Left cardiac atrium (tissue), 4 donors: ENCODE data around the gene KIZ. TPM values are rescaled to one million over a fixed set of nuclear protein-coding genes. Genes with fewer than 3 reads are reported as not detected.

Experiments used
- ATAC-seq, 2 donors: fragments of 200-7000 bp; cut with Tn5 transposase; one replicate each; pipeline ENCODE4 v1.9.1; 2020; ENCODE audit warnings: mild to moderate bottlenecking in 2 of 2, moderate library complexity in 2 of 2
- DNase-seq: peaks from one replicate; pipeline ENCODE4 v3.0.0-alpha.2; 2020
- intact Hi-C, 2 donors: fragments of 100-400 bp; cut with DNase I; formaldehyde crosslinking; loops; one replicate each; pipeline versions ENCODE4 v1.14.1 to v1.15.1; 2022 to 2023
- long read RNA-seq: library from polyadenylated mRNA; unstranded; transcript quantifications from one replicate; pipeline ENCODE4 v2.0.0, GENCODE V29; 2021
- total RNA-seq, 2 donors: library from RNA; stranded (reverse); fragmentation: NEBNext Ultra II Directional; extraction: Animal tissue kit (Norgen Biotek cat#: 25700); gene quantifications; one replicate each; pipeline ENCODE4 v1.2.1, GENCODE V29; 2021
- donor health status: DM: no; HTN: yes; CAD: no.
- donor health status: DM: no; HTN: yes; CAD: no; lungs with severe emphysema.
- donor health status: DM: yes; HTN: yes; CAD: no.
- donor health status: Dilated cardiomyopathy.

Gene KIZ
- total RNA-seq, result 10 to 100 TPM; 15.1 to 25.4 TPM
- long read RNA-seq, transcript KIZ-210 (13 exons, 2,130 nt), result major isoform, 18 of 24 reads
- long read RNA-seq, partial matches to known transcripts, result 3 of 24 reads
- long read RNA-seq, other reads (novel, unspliced or antisense), result 3 of 24 reads

- ATAC-seq, result peak; percentile 99 to 100
- DNase-seq, result peak; percentile 97
- intact Hi-C loops, result loop anchor here in 1 of 2 donors (10.0 kb wide), 1 partner anchor 261 kb away; no protein-coding TSS in a partner anchor
These were observed at the start of gene KIZ for GRCh38 chr20:21125849-21126580. Gene KIZ (plus strand): TSS chr20:21126082. CDS start chr20:21126116, 34 bp downstream.

- intact Hi-C loops, result no loop called here
- DNase-seq (no peak), ATAC-seq (no peak)
These were observed 48.0 kb upstream of the KIZ start for GRCh38 chr20:21077809-21078345.

DNA sequence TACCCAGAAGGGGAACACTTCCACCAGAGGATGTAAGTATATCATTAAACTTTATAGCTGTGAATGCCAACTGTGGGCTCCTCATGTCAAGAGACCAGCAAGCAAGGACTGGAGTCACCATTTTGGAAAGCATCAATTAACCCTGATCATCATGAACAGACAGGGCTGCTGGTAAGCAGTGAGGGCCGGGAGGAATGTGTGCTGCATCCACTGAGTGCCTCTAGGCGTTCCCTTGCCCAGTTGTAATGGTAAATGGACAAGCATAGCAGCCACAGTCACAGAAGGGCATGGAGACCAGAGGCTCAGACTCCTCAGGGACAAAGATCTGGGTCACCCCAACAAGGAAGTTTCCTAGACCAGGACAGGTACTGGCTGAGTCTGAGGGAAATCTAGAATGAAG, 43.3 kb upstream of the KIZ start:
- no peak for DNase-seq
- ATAC-seq, result no peak
- intact Hi-C loops, result loop anchor here in 1 of 2 donors (10.0 kb wide), 1 partner anchor 62 kb away; no protein-coding TSS in a partner anchor

DNA sequence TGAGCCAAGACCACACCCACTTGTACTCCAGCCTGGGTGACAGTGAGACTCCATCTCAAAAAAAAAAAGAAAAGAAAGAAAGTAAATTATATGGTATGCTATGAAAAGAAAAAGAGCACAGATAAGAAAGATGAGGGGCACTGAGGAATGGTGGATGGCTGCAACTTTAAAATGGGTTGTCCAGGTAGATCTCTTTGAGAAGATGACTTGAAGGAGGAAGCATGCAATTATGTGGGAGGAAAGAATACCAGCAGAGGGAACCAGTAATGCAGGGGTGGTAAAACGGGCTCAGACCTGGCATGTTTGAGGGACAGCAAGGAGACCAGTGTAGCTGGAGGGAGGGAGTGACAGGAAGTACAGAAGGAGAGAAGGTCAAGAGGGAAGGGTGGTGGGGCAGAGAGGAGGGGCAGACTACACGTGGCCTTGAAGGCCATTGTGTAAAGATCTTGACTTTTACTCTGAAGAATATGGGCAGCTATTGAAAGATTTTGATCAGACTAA, 42.0 kb upstream of the KIZ start:
- intact Hi-C loops, result loop anchor here in 1 of 2 donors (10.0 kb wide), 1 partner anchor 61 kb away; no protein-coding TSS in a partner anchor
- DNase-seq (no peak), ATAC-seq (no peak)

DNA sequence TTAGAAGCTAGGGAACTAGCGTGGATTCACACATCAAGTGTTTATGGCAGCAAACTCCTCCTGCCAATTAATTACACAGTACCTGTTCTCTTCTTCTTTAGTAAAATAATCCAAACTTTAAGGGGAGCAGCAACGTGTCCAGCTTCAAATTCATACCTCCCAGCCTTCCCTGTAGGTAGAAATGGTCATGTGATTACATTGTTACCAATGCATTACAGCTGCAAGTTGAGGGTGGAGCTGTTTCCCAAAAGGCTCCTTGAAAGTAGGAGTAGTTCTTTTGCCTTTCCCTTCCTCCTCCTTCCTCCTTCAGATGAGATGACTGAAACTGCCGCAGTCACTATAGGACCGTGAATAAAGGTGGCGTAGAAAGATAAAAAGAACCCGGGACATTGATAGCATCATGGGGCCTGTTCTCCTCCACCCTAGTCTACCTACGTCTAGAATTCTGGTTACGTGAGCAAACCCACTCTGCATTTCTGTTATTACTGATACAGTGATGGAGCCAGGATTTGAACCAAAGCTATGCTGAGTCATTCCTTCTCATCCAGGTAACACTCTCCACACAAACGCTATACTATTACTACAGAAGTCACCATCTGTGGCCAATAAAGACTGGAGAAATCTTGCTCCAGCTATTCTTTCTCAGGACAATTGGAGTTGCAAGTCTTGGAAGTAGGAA, 37.9 kb upstream of the KIZ start:
- ATAC-seq (no peak), DNase-seq (no peak)
- intact Hi-C loops, result loop anchor here in 1 of 2 donors (10.0 kb wide), 1 partner anchor 57 kb away; no protein-coding TSS in a partner anchor

DNA sequence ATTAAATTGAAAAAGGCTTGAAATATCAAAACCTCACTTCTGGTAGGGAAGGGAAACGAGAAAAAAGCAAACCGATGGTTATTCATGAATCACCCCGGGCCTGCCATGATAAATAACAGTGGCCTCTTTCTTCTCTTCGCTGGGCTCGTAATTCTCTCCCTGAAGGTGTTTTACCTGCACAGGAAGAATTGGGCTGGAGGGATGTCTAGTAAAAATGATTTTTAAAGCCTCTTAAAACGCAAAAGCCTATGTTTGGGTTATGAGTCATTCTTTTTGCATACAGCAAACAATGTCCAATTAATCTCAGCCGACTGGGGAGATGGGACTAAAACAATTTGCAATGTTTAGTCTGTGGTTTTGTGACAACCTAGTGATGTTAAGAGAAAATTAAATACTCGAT, 36.5 kb upstream of the KIZ start:
- DNase-seq, result no peak
- ATAC-seq, result no peak
- intact Hi-C loops, result loop anchor here in 1 of 2 donors (10.0 kb wide), 1 partner anchor 55 kb away; no protein-coding TSS in a partner anchor

DNA sequence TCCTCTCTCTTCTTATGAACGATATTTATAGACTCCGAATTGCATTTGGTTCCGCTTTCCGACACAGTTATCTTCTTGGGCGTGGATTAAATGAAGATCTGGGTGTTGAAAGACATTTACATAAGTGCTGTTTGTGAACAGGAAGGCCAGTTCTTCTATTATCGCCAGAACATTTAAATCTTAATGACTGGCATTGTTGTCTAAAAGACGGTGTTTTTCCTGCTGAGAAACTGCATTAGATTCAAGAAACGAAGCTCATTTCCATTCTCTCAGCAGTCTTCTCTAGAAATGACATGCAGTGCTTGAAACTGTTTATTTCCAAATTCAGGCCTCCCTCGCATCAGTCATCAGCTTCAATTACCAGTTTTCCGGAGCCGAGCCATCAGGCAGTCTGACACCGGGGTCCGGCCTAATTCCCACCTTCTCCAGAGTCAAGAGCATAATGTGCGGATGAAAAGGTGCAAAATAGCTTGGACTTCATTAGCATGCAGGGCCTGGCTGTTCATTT, 35.7 kb upstream of the KIZ start:
- no peak for DNase-seq
- intact Hi-C loops, result no loop called here
- no peak for ATAC-seq

DNA sequence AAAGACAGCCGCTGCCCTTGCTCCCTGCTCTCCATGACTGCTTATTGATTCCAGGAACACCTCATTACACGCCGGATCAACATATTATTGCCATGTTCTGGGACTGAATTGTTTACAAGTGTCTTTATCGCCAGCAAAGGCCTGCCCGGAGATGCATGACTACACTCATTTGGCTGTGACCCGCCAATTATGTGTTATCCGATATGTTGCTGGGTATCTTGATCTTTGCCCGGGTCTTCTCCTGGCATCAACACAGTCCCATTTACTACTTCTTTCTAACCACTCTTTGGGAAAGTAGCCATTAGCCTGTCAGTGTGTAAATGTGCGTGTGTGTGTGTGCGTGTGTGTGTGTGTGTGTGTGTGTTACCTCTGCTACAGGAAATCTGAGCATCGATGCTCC, 35.2 kb upstream of the KIZ start:
- ATAC-seq, result no peak
- intact Hi-C loops, result no loop called here
- no peak for DNase-seq

DNA sequence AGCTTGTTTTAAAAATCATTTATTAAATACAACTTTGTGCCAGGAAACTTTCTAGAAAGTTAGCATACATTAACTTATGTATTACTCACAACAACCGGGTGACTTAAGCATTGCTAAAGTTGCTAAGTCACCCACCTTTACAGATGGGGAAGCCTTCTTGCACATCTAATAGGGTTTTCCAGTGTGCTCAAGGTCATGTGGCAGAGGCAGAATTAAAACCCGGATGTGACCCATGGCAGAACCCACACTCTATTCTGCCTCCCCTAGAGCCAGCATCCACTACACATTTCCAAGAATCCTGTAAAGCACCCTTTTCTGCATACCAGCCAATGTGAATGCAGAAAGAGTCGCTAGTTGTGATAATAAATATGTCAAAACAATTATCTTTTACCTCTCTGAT, 33.1 kb upstream of the KIZ start:
- DNase-seq (no peak), ATAC-seq (no peak)
- intact Hi-C loops, result no loop called here

GRCh38 chr20:21096321-21097043, 29.4 kb upstream of the KIZ start:
- intact Hi-C loops, result no loop called here
- DNase-seq, result no peak
- ATAC-seq, result peak in 1 of 2 donors; percentile 36

DNA sequence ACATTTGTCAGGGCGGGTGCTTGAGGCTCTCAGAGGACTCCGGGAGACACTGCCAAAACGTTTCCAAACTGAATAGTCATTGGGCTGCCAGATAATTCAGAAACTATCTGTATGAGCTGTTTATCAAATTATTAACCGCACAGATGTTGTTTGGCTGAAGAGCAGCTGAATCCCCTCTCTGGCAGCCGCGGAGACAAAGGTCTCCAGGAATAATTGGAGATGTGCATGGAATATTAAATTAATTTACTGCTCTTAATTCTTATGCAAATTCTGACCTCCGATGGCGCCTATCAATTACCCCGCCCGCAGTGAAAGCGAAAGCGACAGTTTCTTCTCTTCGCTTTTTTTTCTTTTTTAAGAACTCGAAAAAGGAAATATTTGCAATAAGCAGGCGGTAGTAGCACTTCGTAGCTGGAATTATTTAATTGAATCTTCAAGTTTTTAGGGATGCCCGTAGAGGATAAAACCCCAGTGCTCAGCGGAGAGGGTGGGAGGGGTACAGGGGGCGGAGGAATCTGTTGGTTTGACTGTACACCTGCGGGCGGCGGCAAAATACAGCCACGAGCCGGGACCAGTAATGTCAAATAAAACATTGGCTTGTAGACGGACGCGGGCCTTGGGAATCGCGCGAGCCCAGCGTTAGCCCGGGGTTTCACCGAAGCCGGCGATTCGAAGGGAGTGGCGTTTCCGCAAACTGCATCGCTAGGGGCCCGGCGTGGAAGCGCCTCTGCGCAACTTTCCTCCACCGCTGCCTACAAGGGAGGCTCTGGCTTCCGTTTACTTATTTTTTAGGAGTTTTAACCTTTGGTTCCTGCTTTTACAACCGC, 25.9 kb upstream of the KIZ start:
- intact Hi-C loops, result no loop called here
- ATAC-seq (peak; percentile 35 to 40), DNase-seq (peak; percentile 44)

GRCh38 chr20:21100578-21101452, 25.1 kb upstream of the KIZ start:
- intact Hi-C loops, result no loop called here
- DNase-seq (no peak), ATAC-seq (peak in 1 of 2 donors; percentile 5)

DNA sequence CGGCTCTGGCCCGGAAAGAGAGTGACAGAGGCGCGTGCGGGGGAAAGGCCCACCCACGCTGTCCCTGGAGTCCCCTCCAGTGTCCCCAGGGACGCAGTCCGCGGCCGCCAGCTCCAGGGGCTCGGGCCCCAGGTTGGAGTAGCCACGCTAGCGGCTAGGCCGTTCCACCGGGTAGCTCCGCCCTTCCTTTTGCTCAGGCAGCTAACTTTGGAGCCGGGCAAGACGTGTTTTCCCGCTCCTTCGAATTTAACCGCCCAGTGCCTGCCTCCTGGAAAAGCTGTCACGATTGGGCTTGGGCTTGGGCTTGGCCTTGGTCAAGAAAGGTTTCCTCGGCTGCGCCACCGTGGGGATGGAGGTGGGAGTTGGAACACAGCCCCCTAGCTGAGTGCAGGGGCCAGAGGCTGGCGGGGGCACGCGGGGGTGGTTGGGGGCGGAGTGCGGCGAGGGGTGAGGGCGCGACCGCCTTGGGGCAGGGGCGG, 24.4 kb upstream of the KIZ start:
- ATAC-seq (peak; percentile 20 to 23), DNase-seq (no peak)
- intact Hi-C loops, result no loop called here

GRCh38 chr20:21101932-21102575, 23.8 kb upstream of the KIZ start:
- intact Hi-C loops, result no loop called here
- ATAC-seq, result peak; percentile 24 to 53
- DNase-seq, result no peak

DNA sequence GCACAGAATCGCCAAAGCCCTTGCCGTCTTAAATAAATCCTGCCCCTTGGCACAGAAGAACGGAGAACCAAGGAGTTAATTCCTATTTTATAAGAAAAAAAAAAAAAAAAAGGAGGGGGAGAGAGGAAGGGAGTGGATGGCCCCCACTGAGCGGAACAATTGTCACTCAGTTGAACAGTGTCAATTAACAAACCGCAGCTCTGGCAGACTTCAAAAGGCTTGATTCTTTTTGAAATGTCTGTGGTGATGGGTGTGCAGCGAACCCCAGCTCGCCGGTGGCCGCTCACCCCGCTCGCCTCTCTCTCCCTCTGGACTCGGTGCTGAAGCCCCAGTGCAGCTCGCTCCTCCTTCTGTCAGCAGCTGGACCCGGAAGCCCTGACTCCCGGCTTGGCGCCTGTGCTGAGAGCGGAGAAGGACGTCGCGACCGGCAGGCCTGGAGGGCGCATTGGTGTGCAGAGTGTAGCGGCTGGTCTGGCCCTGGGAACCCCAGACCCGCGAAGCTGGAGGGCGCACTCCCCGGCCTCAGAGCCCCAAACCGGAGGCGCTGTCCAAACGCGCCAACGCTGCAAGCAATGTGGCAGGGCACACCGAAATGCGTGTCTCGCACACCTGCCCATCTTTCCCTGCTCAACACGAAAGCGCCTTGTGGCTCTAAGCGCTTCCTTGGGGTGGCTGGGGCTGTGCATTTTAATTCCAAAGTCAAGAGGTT, 23.1 kb upstream of the KIZ start:
- ATAC-seq (peak; percentile 29 to 73), DNase-seq (peak; percentile 45)
- intact Hi-C loops, result no loop called here
